Measurements from ENCODE around the gene RASA2.
"Not testable (repeated sequence)": the region's sequence is repeated elsewhere in the genome, so short reads cannot be mapped to it uniquely, and the experiment has no call there.

RASA2 gene

DNA sequence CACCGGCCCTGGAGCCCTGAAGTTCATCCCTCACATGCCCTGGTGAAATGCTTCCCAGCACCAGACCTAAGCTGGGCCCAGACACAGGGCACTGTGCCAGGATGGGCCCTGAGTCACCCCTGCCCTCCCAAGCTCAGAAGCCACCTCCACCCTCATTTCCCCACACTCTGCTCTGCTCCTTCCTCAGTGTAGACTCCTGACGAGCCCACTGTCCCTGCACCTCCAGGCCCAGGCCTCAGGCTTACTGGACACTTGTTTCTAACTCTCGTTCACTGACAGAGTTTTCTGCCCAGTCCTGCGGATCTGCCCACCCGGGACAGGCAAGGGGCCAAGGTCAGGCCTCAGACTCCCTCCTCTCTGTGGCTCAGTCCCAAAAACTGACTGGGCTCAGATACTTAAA, 138.7 kb downstream of the RASA2 start:
- no peaks in the 10 kb centered on the region for H4K20me1 ChIP-seq
- no peak overlapping the region for H3K4me3 ChIP-seq
- no peak overlapping the region for H3K9ac ChIP-seq
- H3K36me3 ChIP-seq = no peaks in the 10 kb centered on the region
- H3K27me3 ChIP-seq = no peaks in the 10 kb centered on the region
- peaks cover 18% of the 10 kb centered on the region for H3K9me3 ChIP-seq
- no peak for TF ChIP-seq Cebpa-rat (IDR thresholded peaks at IDR 0.05)
- H3K4me1 ChIP-seq = no peaks in the 10 kb centered on the region
- H3K27ac ChIP-seq = no peak overlapping the region
- H3K4me2 ChIP-seq = no peak overlapping the region

DNA sequence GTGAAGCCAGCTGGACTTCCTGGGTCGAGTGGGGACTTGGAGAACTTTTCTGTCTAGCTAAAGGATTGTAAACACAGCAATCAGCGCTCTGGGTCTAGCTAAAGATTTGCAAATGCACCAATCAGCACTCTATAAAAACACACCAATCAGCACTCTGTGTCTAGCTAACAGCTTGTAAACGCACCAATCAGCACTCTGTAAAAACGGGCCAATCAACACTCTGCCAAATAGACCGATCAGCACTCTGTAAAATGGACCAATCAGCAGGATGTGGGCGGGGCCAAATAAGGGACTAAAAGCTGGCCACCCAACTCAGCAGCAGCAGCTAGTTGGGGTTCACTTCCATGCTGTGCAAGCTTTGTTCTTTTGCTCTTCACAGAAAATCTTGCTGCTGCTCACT, 141.5 kb downstream of the RASA2 start:
- not testable (repeated sequence) for H3K4me3 ChIP-seq, H3K36me3 ChIP-seq, H3K27me3 ChIP-seq, H3K4me1 ChIP-seq, H3K9ac ChIP-seq, H4K20me1 ChIP-seq, H3K4me2 ChIP-seq, H3K27ac ChIP-seq
- H3K9me3 ChIP-seq = peaks cover 13% of the 10 kb centered on the region

DNA sequence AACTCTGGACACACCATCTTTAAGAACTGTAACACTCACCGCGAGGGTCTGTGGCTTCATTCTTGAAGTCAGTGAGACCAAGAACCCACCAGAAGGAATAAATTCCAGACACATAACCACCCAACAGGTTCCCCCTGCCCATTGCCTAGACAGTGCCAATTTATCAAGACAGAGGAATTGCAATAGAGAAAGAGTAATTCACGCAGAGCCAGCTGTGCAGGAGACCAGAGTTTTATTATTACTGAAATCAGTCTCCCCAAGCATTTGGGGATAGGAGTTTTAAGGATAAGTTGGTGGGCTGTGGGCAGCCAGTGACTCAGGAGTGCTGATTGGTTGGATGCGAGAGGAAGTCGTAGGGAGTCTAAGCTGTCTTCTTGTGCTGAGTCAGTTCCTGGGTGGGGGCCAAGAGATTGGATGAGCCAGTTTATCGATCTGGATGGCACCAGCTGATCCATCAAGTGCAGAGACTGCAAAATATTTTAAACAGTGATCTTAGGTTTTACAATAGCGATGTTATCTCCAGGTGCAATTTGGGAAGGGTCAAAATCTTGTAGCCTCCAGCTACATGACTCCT, 142.1 kb downstream of the RASA2 start:
- H3K27ac ChIP-seq, H4K20me1 ChIP-seq, H3K27me3 ChIP-seq, H3K36me3 ChIP-seq, H3K4me3 ChIP-seq, H3K4me1 ChIP-seq, H3K4me2 ChIP-seq, H3K9ac ChIP-seq: not testable (repeated sequence)
- peaks cover 13% of the 10 kb centered on the region for H3K9me3 ChIP-seq

DNA sequence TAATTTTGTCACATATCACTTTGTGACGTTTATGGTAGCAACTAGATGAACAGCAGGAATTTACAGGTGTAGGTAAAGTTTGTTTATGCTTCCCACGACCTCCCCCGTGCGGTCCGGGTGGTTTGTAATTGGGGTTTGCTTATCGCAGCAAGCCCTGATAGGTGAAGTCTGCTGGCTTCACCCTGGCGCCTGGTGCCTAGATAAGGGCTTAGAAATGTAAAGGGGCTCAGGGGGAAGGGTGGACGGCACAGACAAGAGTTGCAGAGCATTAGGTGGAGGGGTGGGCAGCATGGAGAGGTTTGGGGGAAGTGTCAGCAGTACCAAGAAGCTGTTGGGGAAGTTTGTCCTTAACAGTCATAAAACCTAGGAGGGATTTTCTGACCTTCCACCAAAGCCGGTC, 143.1 kb downstream of the RASA2 start:
- H3K9me3 ChIP-seq = peaks cover 13% of the 10 kb centered on the region
- no peaks in the 10 kb centered on the region for H3K27me3 ChIP-seq
- no peak overlapping the region for H3K9ac ChIP-seq
- H3K4me3 ChIP-seq = no peak overlapping the region
- no peaks in the 10 kb centered on the region for H3K4me1 ChIP-seq
- TF ChIP-seq Cebpa-rat (IDR thresholded peaks at IDR 0.05) = no peak
- no peaks in the 10 kb centered on the region for H3K36me3 ChIP-seq
- no peak overlapping the region for H3K27ac ChIP-seq
- H3K4me2 ChIP-seq = no peak overlapping the region
- no peaks in the 10 kb centered on the region for H4K20me1 ChIP-seq

DNA sequence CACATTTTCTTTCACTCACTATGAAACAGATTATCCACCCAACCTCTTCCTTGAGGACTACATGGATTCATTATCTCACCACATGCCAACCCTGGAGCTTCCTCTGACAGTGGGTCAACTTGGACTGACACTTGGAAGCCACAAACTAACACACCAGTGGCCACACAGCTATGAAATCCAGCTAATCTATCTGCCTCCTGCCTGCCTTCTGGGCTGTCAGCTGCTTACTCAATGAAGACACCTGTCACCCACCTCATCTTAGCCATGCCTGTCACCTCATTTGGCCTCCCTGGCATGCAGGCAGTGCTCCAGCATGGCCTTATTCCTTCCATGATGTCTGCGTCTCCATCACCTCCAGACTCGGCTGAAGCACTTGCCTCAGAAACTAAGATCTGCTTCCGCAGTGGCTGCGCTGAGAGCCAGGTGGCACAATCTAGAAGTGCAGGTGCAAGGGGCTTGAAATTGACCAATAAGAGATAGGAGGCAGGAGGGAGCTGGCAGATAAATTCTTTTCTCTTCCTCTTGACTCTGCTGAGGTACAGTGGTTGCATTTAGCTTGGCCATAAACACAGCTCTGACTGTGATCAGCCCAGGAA, 146.1 kb downstream of the RASA2 start:
- H3K9ac ChIP-seq = no peak overlapping the region
- no peaks in the 10 kb centered on the region for H3K36me3 ChIP-seq
- no peak overlapping the region for H3K4me2 ChIP-seq
- no peaks in the 10 kb centered on the region for H3K27me3 ChIP-seq
- H3K4me1 ChIP-seq = no peaks in the 10 kb centered on the region
- H3K9me3 ChIP-seq = peaks cover 13% of the 10 kb centered on the region
- no peak overlapping the region for H3K27ac ChIP-seq
- H4K20me1 ChIP-seq = no peaks in the 10 kb centered on the region
- TF ChIP-seq Cebpa-rat (IDR thresholded peaks at IDR 0.05) = no peak
- no peak overlapping the region for H3K4me3 ChIP-seq

DNA sequence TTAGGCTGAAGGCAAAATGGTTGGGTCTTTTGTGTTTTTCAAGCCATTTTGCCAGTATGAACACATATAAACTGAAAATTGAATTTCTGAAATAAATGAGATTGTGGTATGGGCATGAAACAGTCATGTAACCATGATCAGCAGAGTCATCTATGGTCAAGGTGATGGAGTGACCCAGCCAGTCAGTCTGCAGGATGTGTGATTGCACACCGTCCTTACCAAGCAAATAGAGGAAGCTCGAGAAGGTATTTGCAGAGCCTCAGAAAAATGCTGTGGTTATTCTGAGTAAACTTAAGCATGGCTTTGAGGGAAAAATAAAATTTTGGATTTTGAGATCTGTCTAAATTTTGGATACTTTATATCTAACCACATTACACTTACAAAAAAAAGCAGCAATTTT, 155.4 kb downstream of the RASA2 start:
- no peaks in the 10 kb centered on the region for H3K4me1 ChIP-seq
- no peak overlapping the region for H3K27ac ChIP-seq
- no peaks in the 10 kb centered on the region for H3K36me3 ChIP-seq
- H3K27me3 ChIP-seq = no peaks in the 10 kb centered on the region
- TF ChIP-seq Cebpa-rat (IDR thresholded peaks at IDR 0.05) = no peak
- H3K4me2 ChIP-seq = no peak overlapping the region
- no peaks in the 10 kb centered on the region for H3K9me3 ChIP-seq
- no peak overlapping the region for H3K9ac ChIP-seq
- H3K4me3 ChIP-seq = no peak overlapping the region
- no peaks in the 10 kb centered on the region for H4K20me1 ChIP-seq

DNA sequence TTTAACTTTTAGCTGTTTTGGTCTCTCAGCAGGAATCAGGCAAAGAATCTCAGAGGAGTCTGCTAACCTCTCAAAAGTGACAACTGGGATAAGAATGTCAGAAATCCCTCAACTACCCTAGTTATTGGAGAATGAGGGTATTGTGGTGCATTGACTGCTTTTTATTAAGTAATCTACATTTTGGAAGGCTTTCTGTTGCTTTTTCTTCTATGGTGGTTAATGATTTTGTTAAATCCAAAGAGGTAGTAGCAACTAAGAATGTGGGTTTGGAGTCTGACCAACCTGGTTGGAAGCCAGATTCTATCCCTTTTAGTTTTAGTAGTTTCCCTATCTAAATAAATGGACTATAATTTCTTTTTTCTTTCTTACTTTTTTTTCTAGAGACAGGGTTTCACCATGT, 156.6 kb downstream of the RASA2 start:
- Histone ChIP-seq H3K36me3 (no peaks in the 10 kb centered on the region), H3K9me3 (no peaks in the 10 kb centered on the region), H3K4me1 (no peaks in the 10 kb centered on the region), H3K27ac (no peak overlapping the region), H3K4me2 (no peak overlapping the region), H3K9ac (no peak overlapping the region), H3K27me3 (no peaks in the 10 kb centered on the region), H4K20me1 (no peaks in the 10 kb centered on the region), H3K4me3 (no peak overlapping the region)
- no peak for TF ChIP-seq Cebpa-rat (IDR thresholded peaks at IDR 0.05)

DNA sequence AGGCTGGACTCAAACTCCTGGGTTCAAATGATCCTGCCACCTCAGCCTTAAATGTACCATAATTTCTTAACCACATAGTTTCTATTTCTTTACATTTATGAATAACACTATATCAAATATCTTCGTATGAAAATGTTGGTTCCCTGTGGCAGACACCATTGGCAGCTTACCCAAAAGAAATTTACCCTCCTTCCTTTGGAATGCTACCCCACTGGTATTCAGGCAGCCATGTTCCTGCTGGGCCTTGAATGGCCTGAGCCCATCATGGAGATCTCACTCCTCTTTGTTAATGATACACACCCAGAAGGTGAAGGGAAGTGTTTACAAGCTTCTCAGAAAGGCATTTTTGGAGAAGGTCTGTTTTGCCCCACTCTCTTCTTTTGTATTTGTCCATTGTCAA, 157.0 kb downstream of the RASA2 start:
- Histone ChIP-seq H3K4me3 (no peak overlapping the region), H3K27me3 (no peaks in the 10 kb centered on the region), H3K4me1 (no peaks in the 10 kb centered on the region), H3K27ac (no peak overlapping the region), H4K20me1 (no peaks in the 10 kb centered on the region), H3K9ac (no peak overlapping the region), H3K36me3 (no peaks in the 10 kb centered on the region), H3K9me3 (no peaks in the 10 kb centered on the region), H3K4me2 (no peak overlapping the region)
- no peak for TF ChIP-seq Cebpa-rat (IDR thresholded peaks at IDR 0.05)

DNA sequence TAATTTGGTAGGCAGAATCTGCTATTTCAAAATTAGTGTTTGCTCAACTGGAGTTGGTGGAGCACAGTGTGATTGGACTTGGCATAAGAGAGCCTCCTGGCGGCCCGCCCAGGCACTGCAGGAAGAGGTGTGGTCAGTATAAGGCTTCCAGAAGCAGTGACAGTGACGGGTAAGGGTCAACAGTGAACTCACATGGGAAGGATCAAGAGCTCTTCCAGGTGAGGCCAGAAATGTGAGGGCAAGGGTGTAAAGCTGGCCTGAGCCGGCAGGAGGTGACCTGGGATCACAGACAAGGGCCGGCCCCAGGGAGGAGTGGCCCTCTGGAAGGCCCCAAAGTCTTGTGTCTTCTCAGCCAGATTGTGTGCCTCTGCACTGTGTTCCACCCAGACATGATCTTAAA, 158.1 kb downstream of the RASA2 start:
- no peaks in the 10 kb centered on the region for H3K27me3 ChIP-seq
- H3K9me3 ChIP-seq = no peaks in the 10 kb centered on the region
- H3K4me1 ChIP-seq = no peaks in the 10 kb centered on the region
- no peak overlapping the region for H3K4me2 ChIP-seq
- H3K27ac ChIP-seq = no peak overlapping the region
- no peak overlapping the region for H3K9ac ChIP-seq
- no peaks in the 10 kb centered on the region for H3K36me3 ChIP-seq
- no peak overlapping the region for H3K4me3 ChIP-seq
- no peaks in the 10 kb centered on the region for H4K20me1 ChIP-seq
- no peak for TF ChIP-seq Cebpa-rat (IDR thresholded peaks at IDR 0.05)

DNA sequence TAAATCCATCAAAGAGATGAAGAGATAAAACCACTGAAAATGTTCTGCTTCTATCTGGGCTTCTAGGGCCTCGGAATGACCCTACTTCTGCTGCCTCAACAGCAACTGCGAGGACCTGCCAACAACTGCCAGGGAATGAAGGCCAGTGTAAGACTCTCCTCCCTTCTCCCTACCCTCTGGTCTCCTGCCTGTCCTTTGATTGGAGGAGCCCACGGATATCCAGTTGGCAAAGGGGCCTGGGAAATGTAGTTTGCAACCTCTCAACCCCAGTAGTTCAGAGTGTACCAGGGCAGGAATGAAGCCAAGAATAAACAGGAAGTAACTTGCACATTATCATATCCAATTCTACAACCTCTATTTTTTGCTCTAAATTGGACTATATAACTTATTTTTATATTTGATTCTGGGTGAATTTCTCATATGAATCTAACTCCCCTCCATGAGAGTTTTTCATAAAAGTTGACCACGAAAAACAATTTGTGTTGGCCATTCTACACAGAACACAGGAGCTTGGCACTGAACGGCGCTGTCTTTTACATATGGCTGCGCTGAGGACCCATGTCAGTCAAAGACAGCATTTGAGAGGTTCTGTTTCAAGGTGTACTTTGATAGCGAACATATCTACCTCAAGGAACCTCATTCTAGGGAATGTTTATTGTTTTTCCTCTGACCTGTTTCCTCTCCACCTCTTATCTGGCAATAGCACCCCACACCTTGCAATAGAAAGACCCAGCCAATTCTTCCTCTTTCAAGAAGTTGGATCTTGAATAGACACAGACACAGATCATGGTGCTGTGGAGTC, 160.1 kb downstream of the RASA2 start:
- H3K27ac ChIP-seq = no peak overlapping the region

More for the DNA sequence above, 160.1 kb downstream of the RASA2 start:
- Histone ChIP-seq H3K4me1 (no peaks in the 10 kb centered on the region), H3K4me3 (no peak overlapping the region), H3K27me3 (no peaks in the 10 kb centered on the region), H3K9ac (no peak overlapping the region), H3K36me3 (no peaks in the 10 kb centered on the region), H3K9me3 (0 out of 2 replicates have a peak, but pooled peaks cover under 1% of the 10 kb centered on the region), H3K4me2 (no peak overlapping the region), H4K20me1 (no peaks in the 10 kb centered on the region)
- no peak for TF ChIP-seq Cebpa-rat (IDR thresholded peaks at IDR 0.05)
